Activated gamma-delta T cell treated with anti-CD3 and anti-CD28 coated beads, Interleukin-2, amount 50 U/mL, for 16 hours (primary cell): ENCODE data around the gene KLHL22.
"Not testable (repeated sequence)": the region's sequence is repeated elsewhere in the genome, so short reads cannot be mapped to it uniquely, and the experiment has no call there.

ENCODE experiments used
- DNase-seq: peaks from one replicate; pipeline ENCODE4 v3.0.0-alpha.2; 2020; ENCODE audit warnings: low read depth

KLHL22 gene

GRCh38 chr22:20523086-20523983, 27.7 kb upstream of the KLHL22 start:
- DNase-seq: no peak

- no peak for DNase-seq
Observed at GRCh38 chr22:20522134-20523004, 26.8 kb upstream of the KLHL22 start.

- DNase-seq: peak; percentile 38
Observed at GRCh38 chr22:20520093-20520511, 24.5 kb upstream of the KLHL22 start.

- no peak for DNase-seq
Observed at GRCh38 chr22:20519558-20519957, 24.0 kb upstream of the KLHL22 start.

GRCh38 chr22:20517841-20518592, 22.4 kb upstream of the KLHL22 start:
- DNase-seq: no peak

- no peak for DNase-seq
Observed at GRCh38 chr22:20517422-20517821, 21.8 kb upstream of the KLHL22 start.

- DNase-seq: no peak
Observed at GRCh38 chr22:20516399-20516798, 20.8 kb upstream of the KLHL22 start.

- no peak for DNase-seq
Observed at GRCh38 chr22:20514658-20515406, 19.2 kb upstream of the KLHL22 start.

- DNase-seq: no peak
Observed at GRCh38 chr22:20511578-20512229, 16.1 kb upstream of the KLHL22 start.

GRCh38 chr22:20510811-20511577, 15.4 kb upstream of the KLHL22 start:
- DNase-seq: no peak

GRCh38 chr22:20509344-20510047, 13.9 kb upstream of the KLHL22 start:
- DNase-seq: peak; percentile 40

- DNase-seq: no peak
Observed at GRCh38 chr22:20508815-20509271, 13.2 kb upstream of the KLHL22 start.

GRCh38 chr22:20508067-20508755, 12.6 kb upstream of the KLHL22 start:
- DNase-seq: not testable (repeated sequence)

GRCh38 chr22:20507253-20508066, 11.9 kb upstream of the KLHL22 start, which contains the start of gene MED15:
MED15 (plus strand) TSS chr22:20507610; CDS start chr22:20507679, 69 bp downstream.
- DNase-seq: peak; percentile 76

GRCh38 chr22:20506543-20507252, 11.1 kb upstream of the KLHL22 start:
- DNase-seq: no peak

GRCh38 chr22:20504293-20504922, 8.8 kb upstream of the KLHL22 start:
- DNase-seq: not testable (repeated sequence)

GRCh38 chr22:20503816-20504215, 8.2 kb upstream of the KLHL22 start:
- DNase-seq: no peak
